BJ (cell line): ENCODE data around the gene OMA1. TPM values are rescaled to one million over a fixed set of nuclear protein-coding genes. Genes with fewer than 3 reads are reported as not detected.
"Not testable (repeated sequence)": the region's sequence is repeated elsewhere in the genome, so short reads cannot be mapped to it uniquely, and the experiment has no call there.

Experiments
- CTCF ChIA-PET: fragments of 350-600 bp; formaldehyde crosslinking; extraction: SDS; loops from one replicate; lab custom pipeline; 2021; ENCODE audit warnings: antibody characterized with exemption, inconsistent platforms; lab: Yijun Ruan, JAX
- POLR2A ChIA-PET: fragments of 300-600 bp; sonication (Branson Sonifier 250); formaldehyde crosslinking; extraction: SDS; loops from one replicate; lab custom pipeline; 2021; ENCODE audit warnings: antibody characterized with exemption; lab: Charles Lee
- DNase-seq: peaks from one replicate; pipeline ENCODE4 v3.0.0-alpha.2; 2011; ENCODE audit warnings: low read depth
- H3K27me3 ChIP-seq: 2 replicates; pipeline ENCODE4 v1.6.0; 2011; ENCODE audit warnings: low read length; ENCODE audit not compliant: control insufficient read depth, insufficient read depth
- H3K36me3 ChIP-seq: 2 replicates; pipeline ENCODE4 v1.5.1; 2011; ENCODE audit warnings: low read length; ENCODE audit not compliant: control insufficient read depth, insufficient read depth
- H3K4me3 ChIP-seq: 2 replicates; pipeline ENCODE4 v1.5.1; 2011; ENCODE audit warnings: low read depth, mild to moderate bottlenecking, control low read depth, low read length
- polyA plus RNA-seq: library from polyadenylated mRNA; depleted of rRNA; stranded (reverse); fragments of >200 nt; gene quantifications from 2 replicates; pipeline ENCODE4 v1.2.3, GENCODE V29; 2011
- TF ChIP-seq, protein P1 (sequence below): IDR thresholded peaks from 2 replicates; pipeline ENCODE4 v1.5.1; 2011; ENCODE audit warnings: low read depth, mild to moderate bottlenecking, control low read depth, inconsistent platforms, low read length, moderate library complexity; ENCODE audit not compliant: insufficient read depth

OMA1 gene
- polyA plus RNA-seq, 1 experiment: 8.4 TPM

DNA sequence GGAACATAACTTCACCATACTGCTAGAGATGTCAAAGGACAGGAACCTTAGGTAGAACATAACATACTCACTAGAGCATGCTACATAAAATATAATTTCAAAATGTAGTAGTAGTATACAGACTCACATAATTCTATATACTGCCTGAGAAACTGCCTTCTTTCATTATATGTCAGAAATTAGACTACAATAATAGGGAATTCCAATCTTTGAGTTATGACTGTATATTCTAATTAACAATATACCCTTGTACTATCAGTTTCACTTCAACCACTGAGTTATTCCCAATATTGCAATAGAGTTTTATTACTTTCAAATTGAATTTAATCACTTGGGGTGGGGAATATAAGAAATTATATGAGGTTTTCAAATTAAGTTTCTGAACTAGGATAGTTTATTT lies 44.0 kb downstream of the OMA1 start:
- TF ChIP-seq, protein P1, sequence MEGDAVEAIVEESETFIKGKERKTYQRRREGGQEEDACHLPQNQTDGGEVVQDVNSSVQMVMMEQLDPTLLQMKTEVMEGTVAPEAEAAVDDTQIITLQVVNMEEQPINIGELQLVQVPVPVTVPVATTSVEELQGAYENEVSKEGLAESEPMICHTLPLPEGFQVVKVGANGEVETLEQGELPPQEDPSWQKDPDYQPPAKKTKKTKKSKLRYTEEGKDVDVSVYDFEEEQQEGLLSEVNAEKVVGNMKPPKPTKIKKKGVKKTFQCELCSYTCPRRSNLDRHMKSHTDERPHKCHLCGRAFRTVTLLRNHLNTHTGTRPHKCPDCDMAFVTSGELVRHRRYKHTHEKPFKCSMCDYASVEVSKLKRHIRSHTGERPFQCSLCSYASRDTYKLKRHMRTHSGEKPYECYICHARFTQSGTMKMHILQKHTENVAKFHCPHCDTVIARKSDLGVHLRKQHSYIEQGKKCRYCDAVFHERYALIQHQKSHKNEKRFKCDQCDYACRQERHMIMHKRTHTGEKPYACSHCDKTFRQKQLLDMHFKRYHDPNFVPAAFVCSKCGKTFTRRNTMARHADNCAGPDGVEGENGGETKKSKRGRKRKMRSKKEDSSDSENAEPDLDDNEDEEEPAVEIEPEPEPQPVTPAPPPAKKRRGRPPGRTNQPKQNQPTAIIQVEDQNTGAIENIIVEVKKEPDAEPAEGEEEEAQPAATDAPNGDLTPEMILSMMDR: no peak
- H3K4me3 ChIP-seq: no peak overlapping the region
- H3K36me3 ChIP-seq: peaks cover 1% of the 10 kb centered on the region
- DNase-seq: no peak
- CTCF ChIA-PET: no interaction called here
- POLR2A ChIA-PET: no interaction called here
- H3K27me3 ChIP-seq: no peaks in the 10 kb centered on the region

- TF ChIP-seq, protein P1: no peak
- DNase-seq: no peak
- ChIA-PET POLR2A (no interaction called here), CTCF (interaction anchor here (0.8 to 1.4 kb wide), 2 partner anchors 9 to 46 kb away, joined by 3 read pairs; partner anchors contain the start of gene OMA1)
- H3K36me3 ChIP-seq: no peaks in the 10 kb centered on the region
- H3K4me3 ChIP-seq: no peak overlapping the region
- no peaks in the 10 kb centered on the region for H3K27me3 ChIP-seq
Observed at GRCh38 chr1:58500043-58500442, 46.5 kb downstream of the OMA1 start.

GRCh38 chr1:58497499-58497898 lies 49.0 kb downstream of the OMA1 start:
- Histone ChIP-seq H3K4me3 (no peak overlapping the region), H3K27me3 (no peaks in the 10 kb centered on the region), H3K36me3 (no peaks in the 10 kb centered on the region)
- TF ChIP-seq, protein P1: no peak
- DNase-seq: no peak
- POLR2A ChIA-PET: no interaction called here
- CTCF ChIA-PET: no interaction called here

- Histone ChIP-seq H3K27me3 (no peaks in the 10 kb centered on the region), H3K36me3 (no peaks in the 10 kb centered on the region), H3K4me3 (no peak overlapping the region)
- POLR2A ChIA-PET: interaction anchor here (0.6 kb wide), 1 partner anchor 1584 kb away, joined by 4 read pairs; no protein-coding TSS in a partner anchor
- no peak for DNase-seq
- TF ChIP-seq, protein P1: no peak
- CTCF ChIA-PET: interaction anchor here (0.7 kb wide), 1 partner anchor 244 kb away, joined by 3 read pairs; no protein-coding TSS in a partner anchor
Observed at GRCh38 chr1:58496042-58496441, 50.5 kb downstream of the OMA1 start.

DNA sequence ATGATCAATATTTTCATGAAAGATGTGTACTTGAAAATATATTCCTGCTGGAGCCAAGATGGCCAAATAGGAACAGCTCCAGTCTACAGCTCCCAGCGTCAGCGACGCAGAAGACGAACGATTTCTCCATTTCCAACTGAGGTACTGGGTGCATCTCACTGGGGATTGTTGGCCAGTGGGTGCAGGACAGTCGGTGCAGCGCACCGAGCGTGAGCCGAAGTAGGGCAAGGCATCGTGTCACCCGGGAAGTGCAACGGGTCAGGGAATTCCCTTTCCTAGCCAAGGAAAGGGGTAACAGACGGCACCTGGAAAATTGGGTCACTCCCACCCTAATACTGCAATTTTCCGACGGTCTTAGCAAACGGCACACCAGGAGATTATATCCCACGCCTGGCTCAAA lies 57.6 kb downstream of the OMA1 start:
- DNase-seq, H3K36me3 ChIP-seq, POLR2A ChIA-PET, CTCF ChIA-PET, H3K4me3 ChIP-seq, H3K27me3 ChIP-seq: not testable (repeated sequence)

- H3K36me3 ChIP-seq: peaks cover 1% of the 10 kb centered on the region; the same call in 1 of the 2 replicates
- ChIA-PET CTCF (no interaction called here), POLR2A (no interaction called here)
- no peak for DNase-seq
- no peaks in the 10 kb centered on the region for H3K27me3 ChIP-seq
- H3K4me3 ChIP-seq: no peak overlapping the region
- TF ChIP-seq, protein P1: no peak
Observed at GRCh38 chr1:58487002-58487401, 59.5 kb downstream of the OMA1 start.
